Right lobe of liver (tissue), 6 donors: ENCODE measurements around the gene NARS2. TPM values are rescaled to one million over a fixed set of nuclear protein-coding genes. Genes with fewer than 3 reads are reported as not detected.

ENCODE experiments used
- ATAC-seq, 4 donors: fragments of 200-7000 bp; cut with Tn5 transposase; one replicate each; pipeline ENCODE4 v1.9.1; 2020; ENCODE audit warnings: mild to moderate bottlenecking in 4 of 4, moderate library complexity in 4 of 4
- DNase-seq, 3 donors: peaks; one replicate each; pipeline ENCODE4 v3.0.0-alpha.2; 2020
- H3K27ac ChIP-seq, 3 donors: fragments of 200-600 bp; one replicate each; pipeline ENCODE4 v1.8.0; 2022
- H3K27me3 ChIP-seq, 2 donors: fragments of 200-600 bp; one replicate each; pipeline ENCODE4 v1.8.0; 2022
- H3K36me3 ChIP-seq, 4 donors: fragments of 200-600 bp; sonication (generic) in 1 of 4; one replicate each; pipeline versions ENCODE4 v1.5.1 to v1.8.0; 2017 to 2022; ENCODE audit warnings: control low read depth in 1 of 4
- H3K4me1 ChIP-seq, 4 donors: fragments of 200-600 bp; sonication (generic) in 1 of 4; one replicate each; pipeline versions ENCODE4 v1.5.1 to v1.8.0; 2017 to 2022; ENCODE audit warnings: control low read depth in 1 of 4
- H3K4me3 ChIP-seq, 3 donors: fragments of 200-600 bp; one replicate each; pipeline ENCODE4 v1.8.0; 2022
- H3K9me3 ChIP-seq, 4 donors: fragments of 200-600 bp; sonication (generic) in 1 of 4; one replicate each; pipeline versions ENCODE4 v1.5.1 to v1.8.0; 2017 to 2022; ENCODE audit warnings: control low read depth in 1 of 4
- CTCF ChIP-seq, 4 donors: fragments of 200-600 bp in 3 of 4; fragments of 450-650 bp in 1 of 4; IDR thresholded peaks; one replicate each; pipeline versions ENCODE4 v1.5.1 to v1.8.0; 2016 to 2022; ENCODE audit warnings: antibody characterized with exemption in 4 of 4, mild to moderate bottlenecking in 2 of 4
- POLR2A ChIP-seq: fragments of 450-650 bp; IDR thresholded peaks from one replicate; pipeline ENCODE4 v1.6.1; 2017; ENCODE audit warnings: antibody characterized with exemption, mild to moderate bottlenecking
- WGBS: methylation state at CpG from one replicate; pipeline ENCODE4 v1.1.6; 2018; ENCODE audit warnings: low coverage, low lambda C conversion rate; ENCODE audit not compliant: insufficient coverage; ENCODE audit errors: missing lambda C conversion rate; 5-methylcytosine and 5-hydroxymethylcytosine counted together
- intact Hi-C, 2 donors: fragments of 100-400 bp; cut with DNase I; formaldehyde crosslinking; loops; one replicate each; pipeline versions ENCODE4 v1.11.2 to v1.14.1; 2022
- total RNA-seq, 6 experiments: library from RNA; depleted of rRNA in 2 of 6; stranded (reverse); fragments of >200 nt in 2 of 6; fragmentation: NEBNext Ultra II Directional in 3 of 6; extraction: Animal tissue kit (Norgen Biotek cat#: 25700) in 3 of 6; gene quantifications; one replicate each; pipeline versions ENCODE4 v1.1.0 to v1.2.4, GENCODE V29; 2016 to 2023
- donor health status: DM: no; HTN: yes; CAD: no.
- donor health status: DM: no; HTN: no; CAD: no.
- donor health status: DM: no; HTN: no; CAD: no.
- donor health status: DM: no; HTN: yes; CAD: no.
- donor health status: DM: no; HTN: yes; CAD: no.

NARS2 gene
- total RNA-seq, 6 experiments from 2014 or later, result 11.5 to 17.4 (median 14.0) TPM

GRCh38 chr11:78551066-78551465 is 23.6 kb downstream of the NARS2 start:
- peaks cover 0 to 16% (median 8%) of the 10 kb centered on the region in 4 donors for H3K4me1 ChIP-seq
- DNase-seq (no peak), ATAC-seq (no peak)
- H3K9me3 ChIP-seq, result no peaks in the 10 kb centered on the region
- H3K27me3 ChIP-seq, result no peaks in the 10 kb centered on the region
- intact Hi-C loops, result no loop called here
- no peak for TF ChIP-seq CTCF (IDR thresholded peaks at IDR 0.05)
- TF ChIP-seq POLR2A, result no peak
- H3K36me3 ChIP-seq, result no peaks in the 10 kb centered on the region
- WGBS, result 81% methylated on average over 5 of the region's 6 CpGs
- H3K4me3 ChIP-seq, result no peak overlapping the region
- no peak overlapping the region for H3K27ac ChIP-seq

GRCh38 chr11:78549624-78550409 is 24.8 kb downstream of the NARS2 start:
- no peaks in the 10 kb centered on the region for H3K36me3 ChIP-seq
- H3K9me3 ChIP-seq, result no peaks in the 10 kb centered on the region
- no peak overlapping the region for H3K4me3 ChIP-seq
- WGBS, result 29% methylated on average over 3 of the region's 3 CpGs
- H3K27me3 ChIP-seq, result no peaks in the 10 kb centered on the region
- peaks cover 0 to 16% (median 8%) of the 10 kb centered on the region in 4 donors for H3K4me1 ChIP-seq
- H3K27ac ChIP-seq, result no peak overlapping the region
- ATAC-seq, result peak; percentile 71 to 83 (median 79)
- DNase-seq, result no peak
- TF ChIP-seq POLR2A, result no peak
- TF ChIP-seq CTCF (IDR thresholded peaks at IDR 0.05), result no peak
- intact Hi-C loops, result no loop called here

GRCh38 chr11:78548911-78549590 is 25.6 kb downstream of the NARS2 start:
- WGBS, result 0% methylated on average over 1 of the region's 2 CpGs
- H3K9me3 ChIP-seq, result no peaks in the 10 kb centered on the region
- no peaks in the 10 kb centered on the region for H3K27me3 ChIP-seq
- TF ChIP-seq CTCF (IDR thresholded peaks at IDR 0.05) (no peak), POLR2A (no peak)
- H3K4me3 ChIP-seq, result no peak overlapping the region
- ATAC-seq (peak in 1 of 4 donors; percentile 16), DNase-seq (no peak)
- intact Hi-C loops, result no loop called here
- H3K36me3 ChIP-seq, result no peaks in the 10 kb centered on the region
- H3K4me1 ChIP-seq, result peaks cover 0 to 16% (median 8%) of the 10 kb centered on the region in 4 donors
- H3K27ac ChIP-seq, result no peak overlapping the region

GRCh38 chr11:78547931-78548705 is 26.5 kb downstream of the NARS2 start:
- ATAC-seq (no peak), DNase-seq (no peak)
- TF ChIP-seq POLR2A (no peak), CTCF (IDR thresholded peaks at IDR 0.05) (no peak)
- Histone ChIP-seq H3K36me3 (no peaks in the 10 kb centered on the region), H3K9me3 (no peaks in the 10 kb centered on the region), H3K4me1 (peaks cover 0 to 16% (median 8%) of the 10 kb centered on the region in 4 donors), H3K4me3 (no peak overlapping the region), H3K27me3 (no peaks in the 10 kb centered on the region), H3K27ac (no peak overlapping the region)
- 84% methylated on average over 8 of the region's 8 CpGs for WGBS
- intact Hi-C loops, result no loop called here
